DMS153 treated with DMSO at 0.1 percent for 48 hours (cell line): ENCODE data around the gene NIBAN1.
"Not testable (repeated sequence)": the region's sequence is repeated elsewhere in the genome, so short reads cannot be mapped to it uniquely, and the experiment has no call there.

Source experiments
- DNase-seq: peaks from one replicate; lab custom pipeline; 2025; ENCODE audit not compliant: unreplicated experiment; lab: John Stamatoyannopoulos, UW

Gene NIBAN1

GRCh38 chr1:184974056-184974836 lies at the start of gene NIBAN1:
Gene NIBAN1 (minus strand): TSS chr1:184974508. CDS start chr1:184974356, 152 bp downstream.
- peak; percentile 39 for DNase-seq

GRCh38 chr1:185017966-185018365 lies 43.7 kb upstream of the NIBAN1 start:
- no peak for DNase-seq

GRCh38 chr1:185017338-185017737 lies 43.0 kb upstream of the NIBAN1 start:
- no peak for DNase-seq

GRCh38 chr1:185016880-185017279 lies 42.6 kb upstream of the NIBAN1 start:
- DNase-seq, result no peak

- no peak for DNase-seq
Observed at GRCh38 chr1:185015631-185016030, 41.3 kb upstream of the NIBAN1 start.

DNA sequence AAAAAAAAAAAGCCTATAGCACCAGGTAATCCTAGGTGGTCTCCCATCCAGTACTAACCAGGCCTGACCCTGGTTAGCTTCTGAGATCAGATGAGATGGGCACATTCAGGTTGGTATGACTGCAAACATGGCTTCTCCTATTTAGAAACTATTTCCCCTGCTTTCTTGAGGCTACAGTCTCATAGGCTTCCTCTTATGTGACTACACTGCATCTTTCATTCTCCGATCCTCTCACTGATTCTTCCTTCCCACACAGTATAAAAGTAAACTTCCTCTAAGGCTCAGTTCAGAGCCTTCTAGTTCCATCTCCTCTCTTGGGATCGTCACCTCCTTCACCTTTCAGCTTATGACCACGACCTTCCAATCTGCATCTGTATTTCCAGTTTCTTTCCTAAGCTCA lies 40.6 kb upstream of the NIBAN1 start:
- DNase-seq, result no peak

- no peak for DNase-seq
Observed at GRCh38 chr1:185010361-185010760, 36.1 kb upstream of the NIBAN1 start.

DNA sequence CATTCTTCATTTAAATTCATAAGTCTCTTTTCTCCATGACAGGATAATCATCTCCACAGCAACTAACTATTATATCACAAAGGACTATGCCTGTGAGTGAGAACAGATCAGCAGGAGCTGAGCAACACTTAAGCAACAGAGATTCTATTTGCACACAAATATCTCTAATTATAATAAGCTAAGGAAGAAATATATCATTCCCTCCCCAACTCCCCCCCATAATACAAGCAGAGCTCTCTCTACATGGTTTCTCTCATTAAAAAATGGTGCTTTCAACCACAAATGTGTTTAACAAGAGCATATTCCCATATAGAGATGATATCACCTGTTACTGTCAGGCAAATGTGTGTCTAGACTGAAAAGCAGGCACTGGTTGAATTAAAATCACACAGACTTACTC lies 34.5 kb upstream of the NIBAN1 start:
- no peak for DNase-seq

GRCh38 chr1:185001312-185001880 lies 27.1 kb upstream of the NIBAN1 start:
- not testable (repeated sequence) for DNase-seq

DNA sequence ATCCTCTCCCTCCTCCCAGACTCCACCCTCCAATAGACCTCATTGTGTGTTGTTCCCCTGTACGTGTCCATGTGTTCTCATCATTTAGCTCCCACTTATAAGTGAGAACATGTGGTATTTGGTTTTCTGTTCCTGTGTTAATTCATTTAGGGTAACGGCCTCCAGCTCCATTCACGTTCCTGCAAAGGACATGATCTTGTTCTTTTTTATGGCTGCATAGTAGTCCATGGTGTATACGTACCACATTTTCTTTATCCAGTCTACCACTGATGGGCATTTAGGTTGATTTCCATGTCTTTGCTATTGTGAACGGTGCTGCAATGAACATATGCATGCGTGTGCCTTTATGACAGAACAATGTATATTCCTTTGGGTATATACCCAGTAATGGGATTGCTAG lies 25.7 kb upstream of the NIBAN1 start:
- DNase-seq, result not testable (repeated sequence)

GRCh38 chr1:184994301-184994700 lies 20.0 kb upstream of the NIBAN1 start:
- DNase-seq, result no peak

DNA sequence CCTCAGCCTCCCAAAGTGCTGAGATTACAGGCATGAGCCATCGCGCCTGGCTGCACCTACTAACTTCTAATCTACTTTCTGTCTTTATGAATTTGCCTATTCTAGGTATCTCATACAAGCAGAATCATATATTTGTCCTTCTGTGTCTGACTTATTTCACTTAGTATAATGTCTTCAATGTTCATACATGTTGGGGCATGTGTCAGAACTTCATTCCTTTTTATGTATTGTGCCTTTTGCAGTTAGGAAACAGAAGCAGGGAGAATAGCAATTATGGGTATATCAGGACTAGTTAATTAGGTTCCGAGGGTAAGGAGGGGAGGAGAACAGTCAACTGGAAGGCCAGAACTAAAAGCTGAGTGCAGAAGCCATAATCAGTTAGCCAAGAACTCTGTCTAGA lies 18.0 kb upstream of the NIBAN1 start:
- DNase-seq, result no peak

- no peak for DNase-seq
Observed at GRCh38 chr1:184990204-184990603, 15.9 kb upstream of the NIBAN1 start.

- DNase-seq, result no peak
Observed at GRCh38 chr1:184988506-184988905, 14.2 kb upstream of the NIBAN1 start.

GRCh38 chr1:184987696-184988095 lies 13.4 kb upstream of the NIBAN1 start:
- DNase-seq, result no peak

DNA sequence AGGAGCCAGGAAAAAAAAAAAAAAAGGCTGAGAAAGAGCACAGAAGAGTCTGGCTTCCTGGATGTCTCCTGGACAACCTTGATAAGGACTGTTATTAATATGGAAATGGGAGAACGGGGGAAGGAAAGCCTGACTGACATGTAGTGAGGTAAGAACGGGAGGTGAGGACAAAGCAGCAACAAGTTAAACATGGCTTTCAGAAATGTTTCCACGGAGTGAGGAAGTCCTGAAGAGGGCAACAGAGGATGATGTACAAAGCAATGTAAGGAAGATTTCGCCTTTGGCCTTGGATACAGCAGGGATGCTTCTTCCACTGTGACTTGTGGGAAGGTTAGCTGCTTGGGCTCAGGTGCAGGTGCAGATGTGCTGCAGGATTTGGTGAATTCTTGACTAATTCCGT lies 11.9 kb upstream of the NIBAN1 start:
- no peak for DNase-seq

DNA sequence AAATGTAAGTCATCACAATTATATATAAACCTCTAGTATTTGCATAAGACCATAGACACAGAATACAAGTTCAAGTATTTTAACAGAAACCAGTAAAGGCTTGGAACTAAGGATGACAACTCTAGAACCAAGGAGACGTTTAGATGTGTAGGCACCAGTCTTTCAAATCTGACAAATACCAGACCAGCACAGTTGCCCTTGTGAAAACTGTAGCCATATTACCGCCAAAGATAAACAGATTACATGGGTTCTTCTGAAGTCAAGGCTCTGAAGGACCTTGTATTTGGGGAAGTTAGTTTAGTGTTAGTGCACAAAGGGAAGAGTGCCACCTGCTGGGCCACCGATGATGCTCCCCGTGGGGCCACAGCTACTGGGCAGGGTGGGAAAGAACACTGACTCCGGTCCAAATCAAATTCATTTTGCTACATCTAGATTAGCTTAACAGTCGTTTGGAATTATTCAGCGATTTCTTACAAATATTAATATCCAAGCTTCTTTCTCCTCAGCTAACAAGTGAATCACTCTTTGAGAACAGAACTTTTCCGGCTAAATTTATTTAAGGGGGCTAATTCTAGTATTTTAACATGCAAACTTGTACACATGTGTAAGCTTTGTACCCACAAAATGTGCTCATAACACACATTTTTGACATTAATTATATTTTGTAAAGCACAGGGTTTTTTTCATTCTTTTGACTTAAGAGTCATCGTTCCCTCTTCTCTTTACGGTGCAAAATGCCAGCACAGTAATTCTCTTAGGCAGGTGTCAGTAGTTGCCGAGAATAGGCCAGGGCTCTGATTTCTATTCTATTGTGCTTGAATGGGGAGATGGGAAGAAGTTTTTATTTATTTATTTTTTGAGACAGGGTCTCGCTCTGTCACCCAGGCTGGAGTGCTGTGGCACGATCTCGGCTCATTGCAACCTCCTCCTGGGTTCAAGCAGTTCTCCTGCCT lies 8.0 kb upstream of the NIBAN1 start:
- DNase-seq, result peak; percentile 90

- no peak for DNase-seq
Observed at GRCh38 chr1:184980726-184981125, 6.4 kb upstream of the NIBAN1 start.

- DNase-seq, result no peak
Observed at GRCh38 chr1:184975208-184975870, 1.0 kb upstream of the NIBAN1 start.

DNA sequence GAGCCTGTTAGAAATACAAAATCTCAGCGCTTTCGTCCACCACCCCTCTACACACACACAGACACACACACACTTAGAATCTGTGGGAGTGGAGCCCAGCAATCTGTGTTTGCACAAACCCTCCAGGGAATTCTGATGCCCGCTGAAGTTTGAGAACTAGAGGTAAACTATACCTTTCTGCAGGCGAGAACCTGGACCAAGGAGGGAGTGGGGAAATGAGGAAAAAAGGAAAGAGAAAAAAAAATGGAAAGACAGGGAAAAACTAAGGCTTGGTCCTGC lies 468 bp upstream of the NIBAN1 start:
- no peak for DNase-seq

DNA sequence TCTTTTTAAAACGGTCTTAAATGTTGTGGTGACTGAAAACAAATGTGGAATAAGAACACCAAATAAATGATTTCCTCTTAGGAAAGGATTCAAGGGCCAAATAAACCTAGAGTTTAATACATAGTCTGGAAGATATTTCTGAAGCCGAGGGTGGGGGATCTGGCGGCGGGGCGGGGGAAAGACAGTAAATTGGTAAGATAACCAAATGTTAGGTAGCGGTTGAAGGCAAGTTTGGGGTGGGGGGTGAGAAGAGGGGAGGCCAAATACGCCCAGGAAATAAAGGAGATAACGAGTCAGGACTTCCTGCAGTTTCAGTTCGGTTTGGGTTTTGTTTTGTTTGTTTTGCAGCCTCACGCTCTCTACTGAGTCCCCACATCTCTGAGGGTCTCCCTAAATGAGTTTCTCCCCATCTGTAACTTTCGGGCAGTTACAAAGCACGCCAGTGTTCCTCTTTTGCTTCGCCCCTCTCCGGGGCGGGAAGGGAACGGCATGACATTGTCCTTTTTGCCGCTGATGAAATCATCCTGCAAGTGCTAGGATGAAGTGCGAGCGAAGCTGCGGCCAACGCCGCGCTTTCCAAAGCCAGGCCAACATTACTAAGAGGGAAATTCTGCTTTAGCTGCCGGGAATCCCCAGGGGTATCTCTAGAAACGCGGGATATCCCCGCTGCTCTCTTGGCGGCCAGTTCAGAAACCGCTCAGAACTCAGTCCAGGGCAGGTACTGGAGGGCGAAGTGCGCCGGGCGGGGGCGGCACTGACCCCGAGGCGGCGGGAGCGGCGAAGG lies 844 bp downstream of the NIBAN1 start:
- DNase-seq, result peak; percentile 75
